Measurements from ENCODE around the gene CDK2AP2. TPM values are rescaled to one million over a fixed set of nuclear protein-coding genes. Genes with fewer than 3 reads are reported as not detected.
"Not testable (repeated sequence)": the region's sequence is repeated elsewhere in the genome, so short reads cannot be mapped to it uniquely, and the experiment has no call there.

Gene CDK2AP2
- polyA plus RNA-seq, 3 donors = 37.7 to 69.5 (median 52.5) TPM

- DNase-seq (ENCODE audit: extremely low read depth in 1 of 11, low read depth in 9 of 11, low spot score in 4 of 11) = peak; percentile 95 to 99 (median 97)
Observed at GRCh38 chr11:67482827-67483798, 24.8 kb downstream of the CDK2AP2 start, which contains the start of gene AIP. TSS of gene AIP (plus strand) at chr11:67483026. CDS start at chr11:67483159, 133 bp downstream.

DNA sequence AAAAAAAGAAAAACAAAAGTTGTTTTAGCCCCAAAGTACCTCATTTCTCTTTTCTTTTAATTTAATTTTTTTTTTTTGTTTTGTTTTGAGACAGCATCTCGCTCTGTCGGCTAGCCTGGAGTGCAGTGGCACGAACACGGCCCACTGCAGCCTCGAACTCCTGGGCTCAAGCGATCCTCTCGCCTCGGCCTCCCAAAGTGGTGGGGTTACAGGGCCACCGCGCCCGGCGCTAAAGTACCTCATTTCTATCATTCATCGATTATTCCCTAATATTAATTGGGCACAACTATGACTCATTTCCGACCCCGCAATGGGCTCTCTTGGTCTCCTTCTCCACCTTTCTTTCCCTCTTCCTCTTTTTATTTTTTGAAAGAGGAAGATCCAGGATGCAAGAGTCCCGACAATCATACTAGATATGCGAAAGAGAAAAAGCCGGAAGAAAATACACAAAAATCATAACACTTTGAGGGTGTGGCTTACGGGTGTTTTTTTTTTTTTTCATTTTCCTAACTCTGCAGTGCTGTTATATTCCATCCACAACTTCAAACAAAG lies 25.6 kb downstream of the CDK2AP2 start:
- no peak for DNase-seq (ENCODE audit: extremely low read depth in 1 of 11, low read depth in 9 of 11, low spot score in 4 of 11)

DNA sequence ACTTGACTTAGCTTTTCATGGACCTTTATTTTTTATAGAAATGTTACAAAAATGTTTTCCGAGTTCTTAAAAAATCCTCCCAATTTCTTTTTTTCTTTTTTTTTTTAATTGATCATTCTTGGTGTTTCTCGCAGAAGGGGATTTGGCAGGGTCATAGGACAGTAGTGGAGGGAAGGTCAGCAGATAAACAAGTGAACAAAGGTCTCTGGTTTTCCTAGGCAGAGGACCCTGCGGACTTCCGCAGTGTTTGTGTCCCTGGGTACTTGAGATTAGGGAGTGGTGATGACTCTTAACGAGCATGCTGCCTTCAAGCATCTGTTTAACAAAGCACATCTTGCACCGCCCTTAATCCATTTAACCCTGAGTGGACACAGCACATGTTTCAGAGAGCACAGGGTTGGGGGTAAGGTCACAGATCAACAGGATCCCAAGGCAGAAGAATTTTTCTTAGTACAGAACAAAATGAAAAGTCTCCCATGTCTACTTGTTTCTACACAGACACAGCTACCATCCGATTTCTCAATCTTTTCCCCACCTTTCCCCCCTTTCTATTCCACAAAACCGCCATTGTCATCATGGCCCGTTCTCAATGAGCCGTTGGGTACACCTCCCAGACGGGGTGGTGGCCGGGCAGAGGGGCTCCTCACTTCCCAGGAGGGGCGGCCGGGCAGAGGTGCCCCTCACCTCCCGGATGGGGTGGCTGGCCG lies 30.5 kb downstream of the CDK2AP2 start:
- DNase-seq (ENCODE audit: extremely low read depth in 1 of 11, low read depth in 9 of 11, low spot score in 4 of 11) = not testable (repeated sequence)

GRCh38 chr11:67476692-67477091 lies 31.3 kb downstream of the CDK2AP2 start:
- not testable (repeated sequence) for DNase-seq (ENCODE audit: extremely low read depth in 1 of 11, low read depth in 9 of 11, low spot score in 4 of 11)

GRCh38 chr11:67472882-67473281 lies 35.1 kb downstream of the CDK2AP2 start:
- no peak for DNase-seq (ENCODE audit: extremely low read depth in 1 of 11, low read depth in 9 of 11, low spot score in 4 of 11)

GRCh38 chr11:67470337-67471002 lies 37.5 kb downstream of the CDK2AP2 start:
- DNase-seq (ENCODE audit: extremely low read depth in 1 of 11, low read depth in 9 of 11, low spot score in 4 of 11) = no peak

DNA sequence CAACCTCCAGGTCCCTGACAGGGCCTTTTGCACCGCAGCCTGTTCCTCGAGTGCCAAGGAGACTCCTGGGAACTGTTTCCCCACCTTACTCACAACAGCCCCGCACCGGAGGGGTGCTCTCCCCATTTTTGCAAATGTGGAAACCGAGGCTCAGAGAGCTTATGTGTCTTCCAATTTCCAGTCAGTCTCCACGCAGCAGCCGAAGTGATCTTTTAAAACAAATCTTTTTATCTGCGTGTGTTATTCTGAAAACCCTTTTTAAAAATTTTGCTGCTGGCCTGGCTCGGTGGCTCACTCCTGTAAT lies 38.5 kb downstream of the CDK2AP2 start:
- DNase-seq (ENCODE audit: extremely low read depth in 1 of 11, low read depth in 9 of 11, low spot score in 4 of 11) = no peak

DNA sequence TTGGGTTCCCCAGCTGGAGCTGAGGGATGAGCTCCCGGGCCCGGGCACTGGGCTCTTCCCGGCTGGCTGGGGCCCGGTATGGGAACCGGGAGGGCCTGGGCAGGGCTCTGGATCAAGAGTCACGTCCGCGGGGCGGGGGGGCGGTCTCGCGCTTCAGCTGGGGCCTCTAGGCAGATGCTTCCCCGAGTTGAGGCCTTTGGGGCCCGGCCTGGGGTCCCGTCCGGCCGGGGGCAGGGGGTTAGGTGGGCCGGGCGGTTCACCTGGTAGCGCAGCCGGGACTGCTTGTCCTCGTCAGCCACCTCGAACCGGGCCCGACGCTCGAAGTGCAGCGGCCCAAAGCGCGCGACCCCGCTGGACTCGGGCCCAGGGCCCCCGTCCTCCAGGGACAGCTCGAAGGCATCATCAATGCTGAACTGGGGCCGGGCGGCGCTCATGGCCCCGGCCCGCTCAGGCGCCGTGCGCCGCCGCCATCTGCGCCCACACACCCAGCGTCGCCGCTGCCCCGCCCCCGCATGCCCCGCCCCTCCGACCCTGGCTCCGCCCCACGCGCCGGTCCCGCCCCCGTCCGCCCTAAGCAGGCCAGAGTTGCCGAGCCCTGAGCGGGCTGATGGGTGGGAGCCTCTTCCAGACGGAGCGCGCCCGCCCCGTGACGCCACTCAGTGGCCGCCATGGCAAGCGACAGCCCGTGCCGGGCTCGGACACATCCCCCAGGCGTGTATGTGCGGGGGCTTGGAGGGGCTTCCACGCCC lies 39.0 kb downstream of the CDK2AP2 start, which contains the start of gene TMEM134:
TSS of gene TMEM134 (minus strand) at position 493 of the 749 bp plus-strand sequence. CDS start at position 434, 59 bp downstream.
- DNase-seq (ENCODE audit: extremely low read depth in 1 of 11, low read depth in 9 of 11, low spot score in 4 of 11) = peak; percentile 61 to 89 (median 86)

GRCh38 chr11:67468456-67468758 lies 39.6 kb downstream of the CDK2AP2 start:
- no peak for DNase-seq (ENCODE audit: extremely low read depth in 1 of 11, low read depth in 9 of 11, low spot score in 4 of 11)

- DNase-seq (ENCODE audit: extremely low read depth in 1 of 11, low read depth in 9 of 11, low spot score in 4 of 11) = no peak
Observed at GRCh38 chr11:67468056-67468455, 39.9 kb downstream of the CDK2AP2 start.

- no peak for DNase-seq (ENCODE audit: extremely low read depth in 1 of 11, low read depth in 9 of 11, low spot score in 4 of 11)
Observed at GRCh38 chr11:67466962-67467771, 40.8 kb downstream of the CDK2AP2 start.

GRCh38 chr11:67466367-67466766 lies 41.6 kb downstream of the CDK2AP2 start:
- no peak for DNase-seq (ENCODE audit: extremely low read depth in 1 of 11, low read depth in 9 of 11, low spot score in 4 of 11)

DNA sequence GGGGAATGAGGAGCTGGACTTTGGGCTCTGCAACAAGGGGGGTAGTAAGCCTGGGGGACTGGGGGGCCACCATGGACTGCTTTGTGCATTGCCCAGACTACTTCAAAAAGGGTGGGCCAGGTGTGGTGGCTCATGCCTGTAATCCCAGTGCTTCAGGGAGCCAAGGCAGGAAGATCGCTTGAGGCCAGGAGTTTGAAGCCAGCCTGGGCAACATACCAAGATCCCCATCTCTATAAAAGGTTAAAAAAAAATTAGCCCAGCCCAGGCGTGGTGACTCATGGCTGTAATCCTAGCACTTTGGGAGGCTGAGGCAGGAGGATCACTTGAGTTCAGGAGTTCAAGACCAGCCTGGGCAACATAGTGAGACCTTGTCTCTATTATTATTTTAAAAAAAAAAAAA lies 42.4 kb downstream of the CDK2AP2 start:
- not testable (repeated sequence) for DNase-seq (ENCODE audit: extremely low read depth in 1 of 11, low read depth in 9 of 11, low spot score in 4 of 11)

DNA sequence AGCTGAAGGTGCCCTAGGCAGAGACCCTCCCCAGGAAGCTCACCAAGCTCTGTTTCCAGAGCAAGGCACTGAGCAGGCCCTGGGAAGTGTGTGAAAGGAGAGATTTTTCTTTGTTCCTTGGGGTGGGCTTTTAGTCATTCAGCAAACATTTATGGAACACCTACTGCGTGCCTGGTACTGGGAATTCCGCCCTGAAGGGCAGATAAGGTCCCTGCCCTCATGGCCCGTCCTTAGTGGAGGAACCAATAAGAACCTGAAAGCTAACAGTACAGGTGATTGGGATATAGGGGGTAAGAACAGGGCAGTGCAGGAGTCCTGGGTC lies 42.8 kb downstream of the CDK2AP2 start:
- no peak for DNase-seq (ENCODE audit: extremely low read depth in 1 of 11, low read depth in 9 of 11, low spot score in 4 of 11)

DNA sequence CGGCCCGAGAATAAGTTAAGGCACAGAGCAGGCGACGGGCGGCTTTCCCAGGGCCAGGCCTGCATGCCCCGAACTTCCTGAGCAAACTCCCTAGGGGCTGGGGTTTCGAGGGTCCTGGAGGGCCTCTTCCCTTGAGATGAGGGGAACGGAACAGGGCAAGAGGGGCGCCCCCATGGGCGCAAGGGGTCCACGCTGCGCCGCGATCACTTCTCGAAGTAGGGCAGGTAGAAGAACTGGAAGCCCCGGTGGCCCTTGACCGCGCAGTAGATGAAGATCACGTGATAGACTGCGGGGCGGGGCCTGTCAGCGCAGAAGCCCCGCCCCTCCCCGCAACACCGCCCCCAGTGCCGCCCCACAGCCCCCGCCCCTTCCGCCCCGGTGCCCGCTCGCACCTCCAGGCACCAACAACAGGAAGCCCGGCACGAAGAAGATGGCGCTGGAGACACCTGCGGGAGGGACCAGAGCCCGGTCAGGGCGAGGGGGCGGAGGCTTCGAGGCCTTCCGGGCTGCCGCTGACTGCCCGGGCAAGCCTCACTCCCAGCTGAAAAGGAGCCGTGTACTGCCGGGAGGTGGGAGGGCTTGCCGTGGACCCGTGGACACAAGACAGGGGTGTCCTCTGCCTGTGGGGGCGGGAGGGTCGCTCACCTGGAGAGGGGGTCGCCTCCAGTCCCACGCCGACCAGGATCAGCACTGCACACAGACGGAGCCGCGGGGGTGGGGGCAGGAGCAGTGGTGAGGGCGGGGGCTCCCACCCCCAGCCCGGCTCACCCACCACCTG lies 43.4 kb downstream of the CDK2AP2 start:
- DNase-seq (ENCODE audit: extremely low read depth in 1 of 11, low read depth in 9 of 11, low spot score in 4 of 11) = peak; percentile 47 to 81 (median 68)

DNA sequence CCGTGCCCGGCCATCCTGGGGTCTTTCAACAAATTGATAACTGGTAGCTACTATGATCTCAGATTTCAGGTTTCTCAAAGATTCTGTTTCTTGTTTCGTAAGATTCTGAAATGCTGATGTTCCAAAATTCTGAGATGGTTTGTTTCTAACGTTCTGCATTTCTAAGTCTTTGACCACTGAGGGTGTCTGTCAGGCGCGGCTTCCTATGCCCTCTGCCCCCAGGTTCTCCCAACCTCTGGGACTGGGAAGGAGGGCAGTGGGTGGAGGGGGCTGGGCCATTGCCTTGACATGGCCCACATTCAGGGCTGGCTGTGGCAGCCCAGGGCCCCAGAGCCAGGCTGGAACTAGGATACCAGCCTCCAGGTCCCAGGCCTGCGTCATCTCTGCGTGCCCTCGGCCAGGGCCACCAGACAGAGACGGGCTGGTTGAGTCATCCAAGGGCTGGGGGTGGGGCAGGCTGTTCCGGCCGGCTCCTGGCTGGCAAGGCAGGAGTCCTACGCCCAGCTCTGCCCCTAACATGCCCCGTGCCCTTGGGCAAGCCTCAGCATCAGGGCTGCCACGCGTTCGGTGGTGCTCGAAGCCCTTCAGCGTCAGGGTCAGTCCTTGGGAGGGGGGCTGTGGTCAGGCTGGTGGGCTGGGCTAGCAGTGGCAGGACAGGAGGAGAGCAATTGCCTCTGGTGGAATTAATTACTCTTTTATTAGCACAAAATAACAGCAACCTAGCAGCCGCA lies 44.1 kb downstream of the CDK2AP2 start:
- no peak for DNase-seq (ENCODE audit: extremely low read depth in 1 of 11, low read depth in 9 of 11, low spot score in 4 of 11)

DNA sequence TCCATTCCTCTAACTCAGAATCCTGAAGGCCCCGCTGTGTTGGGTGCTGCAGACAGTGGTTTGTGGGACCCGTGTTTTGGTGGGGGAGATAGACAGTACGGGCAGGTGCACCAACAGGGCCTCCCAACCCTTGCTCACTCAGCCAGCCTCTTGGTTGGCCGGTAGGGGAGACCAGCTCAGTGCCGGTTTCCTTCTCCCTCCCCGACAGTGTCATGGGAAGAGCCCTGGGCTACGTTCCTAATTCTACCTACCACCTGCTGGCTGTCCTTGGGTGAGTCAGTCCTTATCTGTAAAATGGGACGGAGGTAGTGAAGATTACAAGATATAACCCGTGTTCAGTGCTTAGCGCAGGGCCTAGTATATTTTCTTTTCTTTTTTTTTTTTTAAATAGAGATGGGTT lies 44.8 kb downstream of the CDK2AP2 start:
- no peak for DNase-seq (ENCODE audit: extremely low read depth in 1 of 11, low read depth in 9 of 11, low spot score in 4 of 11)

All from renal cortex interstitium (tissue), 11 donors.